Activated CD4-positive, alpha-beta T cell treated with anti-CD3 and anti-CD28 coated beads for 36 hours (primary cell): ENCODE results near the gene PCDH11X. TPM values are rescaled to one million over a fixed set of nuclear protein-coding genes. Genes with fewer than 3 reads are reported as not detected.
"Not testable (repeated sequence)": the region's sequence is repeated elsewhere in the genome, so short reads cannot be mapped to it uniquely, and the experiment has no call there.

ENCODE experiments used
- ATAC-seq: fragments of 200-7000 bp; cut with Tn5 transposase; one replicate; pipeline ENCODE4 v1.10.0; 2021; ENCODE audit warnings: mild to moderate bottlenecking, moderate library complexity
- CTCF ChIA-PET: fragments of 350-600 bp; sonication (Branson Sonifier 250); formaldehyde crosslinking; loops from one replicate; lab custom pipeline; 2021; ENCODE audit warnings: antibody characterized with exemption; lab: Charles Lee
- POLR2A ChIA-PET: fragments of 350-600 bp; sonication (Branson Sonifier 250); formaldehyde crosslinking; loops from one replicate; lab custom pipeline; 2021; ENCODE audit warnings: antibody characterized with exemption, inconsistent platforms; lab: Charles Lee
- DNase-seq: peaks from one replicate; pipeline ENCODE4 v3.0.0-alpha.2; 2020
- H3K27ac Mint-ChIP-seq: one replicate; pipeline ENCODE4 v1.8.0; 2021; ENCODE audit warnings: mixed read lengths
- H3K27me3 Mint-ChIP-seq: one replicate; pipeline ENCODE4 v1.8.0; 2021; ENCODE audit warnings: mixed read lengths
- H3K36me3 Mint-ChIP-seq: one replicate; pipeline ENCODE4 v1.8.0; 2021; ENCODE audit warnings: low read depth, mixed read lengths
- H3K4me1 Mint-ChIP-seq: one replicate; pipeline ENCODE4 v1.8.0; 2021; ENCODE audit warnings: mixed read lengths
- H3K4me3 Mint-ChIP-seq: one replicate; pipeline ENCODE4 v1.8.0; 2021; ENCODE audit warnings: mild to moderate bottlenecking, moderate library complexity, mixed read lengths
- H3K9me3 Mint-ChIP-seq: one replicate; pipeline ENCODE4 v1.8.0; 2021; ENCODE audit warnings: low read depth, mixed read lengths
- intact Hi-C, 2 experiments: fragments of 100-400 bp; cut with DNase I in 1 of 2; cut with micrococcal nuclease in 1 of 2; formaldehyde crosslinking; loops; one replicate each; pipeline versions ENCODE4 v1.14.2 to v1.15.1; 2022 to 2024; cut with DNase I, micrococcal nuclease
- total RNA-seq, 2 experiments: library from RNA; stranded (reverse); gene quantifications; one replicate each; pipeline ENCODE4 v1.2.3, GENCODE V29; 2021

Gene PCDH11X
- total RNA-seq, 2 experiments from 2014 or later = 0.05 TPM; not detected in 1

DNA sequence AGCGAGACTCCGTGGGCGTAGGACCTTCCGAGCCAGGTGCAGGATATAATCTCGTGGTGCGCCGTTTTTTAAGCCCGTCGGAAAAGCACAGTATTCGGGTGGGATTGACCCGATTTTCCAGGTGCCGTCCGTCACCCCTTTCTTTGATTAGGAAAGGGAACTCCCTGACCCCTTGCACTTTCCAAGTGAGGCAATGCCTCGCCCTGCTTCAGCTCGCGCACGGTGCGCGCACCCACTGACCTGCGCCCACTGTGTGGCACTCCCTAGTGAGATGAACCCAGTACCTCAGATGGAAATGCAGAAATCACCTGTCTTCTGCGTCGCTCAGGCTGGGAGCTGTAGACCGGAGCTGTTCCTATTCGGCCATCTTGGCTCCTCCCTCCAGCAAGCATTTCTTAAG, 46.1 kb downstream of the PCDH11X start:
- CTCF ChIA-PET, intact Hi-C loops, DNase-seq, H3K36me3 Mint-ChIP-seq, H3K27ac Mint-ChIP-seq, H3K4me3 Mint-ChIP-seq, H3K9me3 Mint-ChIP-seq, H3K27me3 Mint-ChIP-seq, ATAC-seq, H3K4me1 Mint-ChIP-seq, POLR2A ChIA-PET: not testable (repeated sequence)
